ENCODE data around the gene TMEM181. TPM values are rescaled to one million over a fixed set of nuclear protein-coding genes. Genes with fewer than 3 reads are reported as not detected.

TMEM181 gene
- total RNA-seq, 1 donor from 2014 or later: 31.0 TPM

- Mint-ChIP-seq H3K9me3 (ENCODE audit: unreplicated experiment) (no peaks in the 10 kb centered on the region), H3K4me3 (ENCODE audit: unreplicated experiment) (no peak overlapping the region), H3K36me3 (ENCODE audit: low read depth, unreplicated experiment) (peaks cover 30% of the 10 kb centered on the region), H3K27me3 (ENCODE audit: low read depth, unreplicated experiment) (no peaks in the 10 kb centered on the region), H3K27ac (ENCODE audit: unreplicated experiment) (peak overlapping the region; percentile 68), H3K4me1 (ENCODE audit: low read depth, unreplicated experiment) (peaks cover 16% of the 10 kb centered on the region)
- Histone ChIP-seq H3K36me3 (ENCODE audit: insufficient read depth, low read length) (peaks cover 24% of the 10 kb centered on the region), H3K79me2 (ENCODE audit: insufficient read depth, low read length) (peaks cover 3% of the 10 kb centered on the region), H3K4me3 (ENCODE audit: insufficient read depth, low read depth, low read length) (no peak overlapping the region), H4K20me1 (ENCODE audit: insufficient read depth, low read length) (peaks cover 28% of the 10 kb centered on the region), H3K9ac (ENCODE audit: low read length) (no peak overlapping the region), H3K27me3 (ENCODE audit: insufficient read depth, low read length) (no peaks in the 10 kb centered on the region), H2AFZ (ENCODE audit: low read depth, low read length) (no peak overlapping the region), H3K27ac (ENCODE audit: low read depth, low read length) (no peak overlapping the region), H3K4me2 (ENCODE audit: low read length) (no peak overlapping the region), H3K4me1 (ENCODE audit: insufficient read depth, low read length) (peaks cover 19% of the 10 kb centered on the region), H3K9me3 (ENCODE audit: insufficient read depth, low read depth, low read length) (no peaks in the 10 kb centered on the region)
- DNase-seq (ENCODE audit: low read depth) (no peak), FAIRE-seq (no peak)
- TF ChIP-seq EZH2 (IDR thresholded peaks at IDR 0.05; ENCODE audit: insufficient read depth, low read length) (no peak), CTCF (IDR thresholded peaks at IDR 0.05; ENCODE audit: insufficient read depth, low read depth, low read length) (no peak)
These were observed 68.0 kb downstream of the TMEM181 start for GRCh38 chr6:158627940-158628211.

DNA sequence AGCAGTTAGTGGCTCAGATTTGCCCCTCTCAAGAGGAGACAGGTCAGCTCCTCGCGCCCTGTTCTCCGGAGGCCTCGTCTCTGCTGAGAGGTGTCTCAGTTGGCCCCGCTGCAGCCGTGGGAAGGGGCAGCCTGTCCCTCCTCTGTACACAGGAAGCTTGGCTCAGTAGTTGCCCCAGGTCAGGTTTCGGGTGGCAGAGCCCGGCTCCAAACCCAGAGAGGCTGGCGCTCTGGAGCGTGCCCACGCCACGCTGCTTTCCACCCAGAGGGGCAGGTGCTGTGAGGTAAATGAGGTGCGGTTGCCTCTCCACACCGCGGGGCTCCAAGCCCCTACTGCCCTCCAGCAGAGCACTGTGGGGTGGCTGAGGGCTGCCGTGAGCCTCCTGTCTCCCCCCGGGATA lies 68.7 kb downstream of the TMEM181 start:
- H3K27me3 ChIP-seq (ENCODE audit: insufficient read depth, low read length): no peaks in the 10 kb centered on the region
- H4K20me1 ChIP-seq (ENCODE audit: insufficient read depth, low read length): peaks cover 27% of the 10 kb centered on the region
- no peak for FAIRE-seq
- H3K4me1 Mint-ChIP-seq (ENCODE audit: low read depth, unreplicated experiment): peaks cover 14% of the 10 kb centered on the region
- TF ChIP-seq CTCF (IDR thresholded peaks at IDR 0.05; ENCODE audit: insufficient read depth, low read depth, low read length) (no peak), EZH2 (IDR thresholded peaks at IDR 0.05; ENCODE audit: insufficient read depth, low read length) (no peak)
- no peaks in the 10 kb centered on the region for H3K27me3 Mint-ChIP-seq (ENCODE audit: low read depth, unreplicated experiment)
- H3K9me3 Mint-ChIP-seq (ENCODE audit: unreplicated experiment): no peaks in the 10 kb centered on the region
- H3K4me1 ChIP-seq (ENCODE audit: insufficient read depth, low read length): peaks cover 19% of the 10 kb centered on the region
- H3K4me3 Mint-ChIP-seq (ENCODE audit: unreplicated experiment): no peak overlapping the region
- no peak overlapping the region for H3K9ac ChIP-seq (ENCODE audit: low read length)
- H3K36me3 ChIP-seq (ENCODE audit: insufficient read depth, low read length): peaks cover 29% of the 10 kb centered on the region
- H3K36me3 Mint-ChIP-seq (ENCODE audit: low read depth, unreplicated experiment): peaks cover 32% of the 10 kb centered on the region
- DNase-seq (ENCODE audit: low read depth): no peak
- peaks cover 7% of the 10 kb centered on the region for H3K79me2 ChIP-seq (ENCODE audit: insufficient read depth, low read length)
- no peak overlapping the region for H2AFZ ChIP-seq (ENCODE audit: low read depth, low read length)
- H3K27ac ChIP-seq (ENCODE audit: low read depth, low read length): no peak overlapping the region
- no peak overlapping the region for H3K4me3 ChIP-seq (ENCODE audit: insufficient read depth, low read depth, low read length)
- no peak overlapping the region for H3K27ac Mint-ChIP-seq (ENCODE audit: unreplicated experiment)
- no peaks in the 10 kb centered on the region for H3K9me3 ChIP-seq (ENCODE audit: insufficient read depth, low read depth, low read length)
- H3K4me2 ChIP-seq (ENCODE audit: low read length): no peak overlapping the region

- Histone ChIP-seq H3K79me2 (ENCODE audit: insufficient read depth, low read length) (peaks cover 7% of the 10 kb centered on the region), H2AFZ (ENCODE audit: low read depth, low read length) (no peak overlapping the region), H4K20me1 (ENCODE audit: insufficient read depth, low read length) (peaks cover 27% of the 10 kb centered on the region), H3K4me1 (ENCODE audit: insufficient read depth, low read length) (peaks cover 19% of the 10 kb centered on the region), H3K4me3 (ENCODE audit: insufficient read depth, low read depth, low read length) (no peak overlapping the region), H3K4me2 (ENCODE audit: low read length) (no peak overlapping the region), H3K36me3 (ENCODE audit: insufficient read depth, low read length) (peaks cover 32% of the 10 kb centered on the region), H3K9me3 (ENCODE audit: insufficient read depth, low read depth, low read length) (no peaks in the 10 kb centered on the region), H3K27me3 (ENCODE audit: insufficient read depth, low read length) (no peaks in the 10 kb centered on the region), H3K9ac (ENCODE audit: low read length) (no peak overlapping the region), H3K27ac (ENCODE audit: low read depth, low read length) (no peak overlapping the region)
- Mint-ChIP-seq H3K9me3 (ENCODE audit: unreplicated experiment) (no peaks in the 10 kb centered on the region), H3K27me3 (ENCODE audit: low read depth, unreplicated experiment) (no peaks in the 10 kb centered on the region), H3K27ac (ENCODE audit: unreplicated experiment) (no peak overlapping the region), H3K4me1 (ENCODE audit: low read depth, unreplicated experiment) (peaks cover 14% of the 10 kb centered on the region), H3K4me3 (ENCODE audit: unreplicated experiment) (no peak overlapping the region), H3K36me3 (ENCODE audit: low read depth, unreplicated experiment) (peaks cover 32% of the 10 kb centered on the region)
- TF ChIP-seq CTCF (IDR thresholded peaks at IDR 0.05; ENCODE audit: insufficient read depth, low read depth, low read length) (no peak), EZH2 (IDR thresholded peaks at IDR 0.05; ENCODE audit: insufficient read depth, low read length) (no peak)
- no peak for DNase-seq (ENCODE audit: low read depth)
- FAIRE-seq: no peak
These were observed 69.7 kb downstream of the TMEM181 start for GRCh38 chr6:158629367-158630221.
